BE2C (cell line): ENCODE data around the gene USP40.
A peak's percentile ranks its signal among the peaks of the same experiment; 100 is the strongest.

ENCODE experiments used
- DNase-seq: peaks from one replicate; pipeline ENCODE4 v3.0.0-alpha.2; 2020
- H3K27me3 ChIP-seq: fragments of 250-450 bp; sonication (Bioruptor Pico); 2 replicates; pipeline ENCODE4 v1.5.1; 2020; ENCODE audit warnings: mild to moderate bottlenecking
- H3K36me3 ChIP-seq: fragments of 250-450 bp; sonication (Bioruptor Pico); 2 replicates; pipeline ENCODE4 v1.5.1; 2020; ENCODE audit warnings: mild to moderate bottlenecking
- H3K4me1 ChIP-seq: fragments of 250-450 bp; sonication (Bioruptor Pico); 2 replicates; pipeline ENCODE4 v1.5.1; 2020
- H3K4me3 ChIP-seq: 2 replicates; pipeline ENCODE4 v1.5.1; 2011; ENCODE audit warnings: low read depth, low read length
- H3K9me3 ChIP-seq: fragments of 250-450 bp; sonication (Bioruptor Pico); 2 replicates; pipeline ENCODE4 v1.5.1; 2020
- TF ChIP-seq, protein P1 (sequence below): IDR thresholded peaks from 2 replicates; pipeline ENCODE4 v1.5.1; 2012; ENCODE audit warnings: mild to moderate bottlenecking, low read depth, low read length

The USP40 gene

DNA sequence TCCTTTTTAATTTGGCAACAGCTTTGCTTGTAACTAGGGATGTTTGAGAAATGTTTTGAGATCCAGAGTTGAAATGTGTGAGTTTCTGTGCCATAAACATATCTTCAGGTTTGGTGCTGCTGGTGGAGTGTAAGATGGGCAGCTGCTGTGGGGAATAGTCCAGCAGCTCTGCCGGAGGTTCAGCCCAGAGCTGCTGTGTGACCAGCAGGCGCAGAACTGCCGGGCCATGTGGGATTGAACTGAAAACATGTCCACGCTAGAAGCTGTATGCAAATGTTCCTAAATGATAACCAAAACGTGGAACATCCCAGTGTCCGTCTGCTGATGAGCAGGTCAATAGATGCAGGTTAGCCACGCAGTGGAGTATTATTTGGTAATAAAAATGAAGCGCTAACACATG, 112.7 kb downstream of the USP40 start:
- Histone ChIP-seq H3K4me3 (no peak overlapping the region), H3K27me3 (no peaks in the 10 kb centered on the region), H3K36me3 (peaks cover 29% of the 10 kb centered on the region), H3K4me1 (peaks cover under 1% of the 10 kb centered on the region; the same call in 1 of the 2 replicates), H3K9me3 (no peaks in the 10 kb centered on the region)
- DNase-seq = peak; percentile 1
- TF ChIP-seq, protein P1, sequence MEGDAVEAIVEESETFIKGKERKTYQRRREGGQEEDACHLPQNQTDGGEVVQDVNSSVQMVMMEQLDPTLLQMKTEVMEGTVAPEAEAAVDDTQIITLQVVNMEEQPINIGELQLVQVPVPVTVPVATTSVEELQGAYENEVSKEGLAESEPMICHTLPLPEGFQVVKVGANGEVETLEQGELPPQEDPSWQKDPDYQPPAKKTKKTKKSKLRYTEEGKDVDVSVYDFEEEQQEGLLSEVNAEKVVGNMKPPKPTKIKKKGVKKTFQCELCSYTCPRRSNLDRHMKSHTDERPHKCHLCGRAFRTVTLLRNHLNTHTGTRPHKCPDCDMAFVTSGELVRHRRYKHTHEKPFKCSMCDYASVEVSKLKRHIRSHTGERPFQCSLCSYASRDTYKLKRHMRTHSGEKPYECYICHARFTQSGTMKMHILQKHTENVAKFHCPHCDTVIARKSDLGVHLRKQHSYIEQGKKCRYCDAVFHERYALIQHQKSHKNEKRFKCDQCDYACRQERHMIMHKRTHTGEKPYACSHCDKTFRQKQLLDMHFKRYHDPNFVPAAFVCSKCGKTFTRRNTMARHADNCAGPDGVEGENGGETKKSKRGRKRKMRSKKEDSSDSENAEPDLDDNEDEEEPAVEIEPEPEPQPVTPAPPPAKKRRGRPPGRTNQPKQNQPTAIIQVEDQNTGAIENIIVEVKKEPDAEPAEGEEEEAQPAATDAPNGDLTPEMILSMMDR = no peak

DNA sequence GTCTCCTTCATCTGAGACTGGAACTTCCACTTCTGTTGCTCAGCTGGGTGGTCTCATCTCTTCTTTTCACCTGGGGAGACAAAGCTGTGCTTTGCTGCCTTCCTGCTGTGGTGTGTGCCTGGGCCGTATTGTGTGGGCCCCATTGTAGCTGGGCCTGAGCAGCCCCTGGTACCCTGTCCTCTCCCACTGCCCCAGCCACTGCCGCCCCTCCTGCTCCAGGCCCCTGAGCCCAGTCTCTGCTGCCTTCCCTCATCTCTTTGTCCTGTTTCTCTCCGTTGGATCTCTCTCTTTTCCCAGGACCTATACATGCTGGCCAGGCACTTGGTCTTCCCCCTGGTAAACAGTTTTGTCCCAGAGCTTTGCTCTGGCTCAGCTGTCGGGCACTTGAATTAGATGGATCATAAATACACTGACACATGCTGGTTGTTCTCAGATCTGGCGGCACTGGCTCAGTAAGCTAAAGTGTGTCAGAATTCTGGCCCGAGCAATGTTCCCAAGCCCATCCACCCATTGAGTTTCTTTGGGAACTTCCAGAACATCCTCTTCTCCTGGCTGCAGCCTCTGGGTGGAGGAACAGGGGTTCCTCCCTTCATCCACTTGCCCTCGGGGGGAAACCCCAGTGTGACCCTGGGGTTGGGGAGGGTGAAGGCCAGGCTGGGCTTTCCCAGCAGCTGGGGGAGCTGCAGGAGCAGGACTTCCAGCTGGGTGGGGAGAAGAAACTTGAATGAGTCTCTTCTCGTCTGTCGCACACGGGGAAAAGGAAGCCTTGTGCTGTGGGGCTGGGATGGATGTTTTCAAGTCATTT, 113.3 kb downstream of the USP40 start:
- TF ChIP-seq, protein P1 = no peak
- Histone ChIP-seq H3K4me1 (peaks cover 3% of the 10 kb centered on the region; the same call in 1 of the 2 replicates), H3K36me3 (peaks cover 33% of the 10 kb centered on the region), H3K9me3 (no peaks in the 10 kb centered on the region), H3K4me3 (no peak overlapping the region), H3K27me3 (no peaks in the 10 kb centered on the region)
- peak; percentile 2 for DNase-seq

DNA sequence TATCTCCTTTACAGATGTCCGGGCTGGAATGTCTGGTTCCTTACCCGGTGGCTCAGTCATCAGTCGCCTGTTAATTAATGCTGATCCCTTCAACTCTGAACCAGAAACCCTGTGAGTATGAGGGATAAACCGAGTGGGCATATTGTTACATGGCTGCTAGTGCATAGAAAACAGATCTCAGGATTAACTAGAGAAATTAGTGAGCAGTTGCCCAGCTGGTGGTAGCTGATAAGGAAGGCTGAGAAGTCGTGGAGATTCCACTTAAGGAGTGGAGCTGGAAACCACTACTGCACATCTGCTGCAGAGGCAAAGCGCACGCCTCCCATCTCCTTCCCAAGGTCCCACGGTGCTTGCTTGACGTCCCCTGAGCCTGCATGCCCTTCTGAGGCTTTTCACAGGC, 114.6 kb downstream of the USP40 start:
- Histone ChIP-seq H3K4me1 (peaks cover 3% of the 10 kb centered on the region; the same call in 1 of the 2 replicates), H3K9me3 (no peaks in the 10 kb centered on the region), H3K27me3 (no peaks in the 10 kb centered on the region), H3K4me3 (no peak overlapping the region), H3K36me3 (peaks cover 37% of the 10 kb centered on the region)
- TF ChIP-seq, protein P1 = no peak
- DNase-seq = peak; percentile 1

DNA sequence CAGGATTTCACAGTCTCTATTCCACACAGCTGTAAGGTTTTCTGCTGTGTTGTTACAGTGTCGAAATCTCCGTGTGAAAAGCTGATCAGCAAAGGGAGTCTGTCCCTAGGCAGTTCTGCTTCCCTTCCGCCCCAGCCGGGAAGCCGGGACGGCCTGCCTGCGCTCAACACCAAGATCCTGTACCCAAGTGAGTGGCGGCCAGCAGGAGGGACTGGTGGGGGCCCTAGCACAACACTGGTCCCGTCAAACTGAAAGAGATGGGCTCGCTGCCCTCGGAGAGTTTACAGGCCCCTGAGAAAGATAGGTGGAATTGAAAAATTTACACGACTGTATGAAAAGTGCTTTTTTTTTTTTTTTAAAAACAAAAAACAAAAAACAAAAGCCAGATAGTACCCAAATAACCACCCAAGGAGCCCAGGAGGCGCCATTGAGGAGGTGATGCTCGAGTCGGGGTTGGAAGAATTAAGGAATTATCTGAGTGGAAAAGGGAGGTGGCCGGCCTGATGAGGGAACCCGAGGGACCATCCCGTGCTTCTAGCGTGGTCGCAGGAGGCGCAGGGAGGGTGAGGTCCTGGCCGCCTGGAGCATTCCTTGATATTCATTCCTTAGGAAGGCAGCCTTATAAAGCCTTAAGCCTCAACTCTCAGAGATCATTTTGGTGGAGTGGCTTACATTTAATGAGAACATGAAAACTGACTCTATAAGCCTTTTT, 115.6 kb downstream of the USP40 start:
- no peak overlapping the region for H3K4me3 ChIP-seq
- H3K9me3 ChIP-seq = no peaks in the 10 kb centered on the region
- H3K4me1 ChIP-seq = peaks cover 3% of the 10 kb centered on the region; the same call in 1 of the 2 replicates
- TF ChIP-seq, protein P1 = no peak
- peaks cover 41% of the 10 kb centered on the region for H3K36me3 ChIP-seq
- DNase-seq = no peak
- H3K27me3 ChIP-seq = no peaks in the 10 kb centered on the region

DNA sequence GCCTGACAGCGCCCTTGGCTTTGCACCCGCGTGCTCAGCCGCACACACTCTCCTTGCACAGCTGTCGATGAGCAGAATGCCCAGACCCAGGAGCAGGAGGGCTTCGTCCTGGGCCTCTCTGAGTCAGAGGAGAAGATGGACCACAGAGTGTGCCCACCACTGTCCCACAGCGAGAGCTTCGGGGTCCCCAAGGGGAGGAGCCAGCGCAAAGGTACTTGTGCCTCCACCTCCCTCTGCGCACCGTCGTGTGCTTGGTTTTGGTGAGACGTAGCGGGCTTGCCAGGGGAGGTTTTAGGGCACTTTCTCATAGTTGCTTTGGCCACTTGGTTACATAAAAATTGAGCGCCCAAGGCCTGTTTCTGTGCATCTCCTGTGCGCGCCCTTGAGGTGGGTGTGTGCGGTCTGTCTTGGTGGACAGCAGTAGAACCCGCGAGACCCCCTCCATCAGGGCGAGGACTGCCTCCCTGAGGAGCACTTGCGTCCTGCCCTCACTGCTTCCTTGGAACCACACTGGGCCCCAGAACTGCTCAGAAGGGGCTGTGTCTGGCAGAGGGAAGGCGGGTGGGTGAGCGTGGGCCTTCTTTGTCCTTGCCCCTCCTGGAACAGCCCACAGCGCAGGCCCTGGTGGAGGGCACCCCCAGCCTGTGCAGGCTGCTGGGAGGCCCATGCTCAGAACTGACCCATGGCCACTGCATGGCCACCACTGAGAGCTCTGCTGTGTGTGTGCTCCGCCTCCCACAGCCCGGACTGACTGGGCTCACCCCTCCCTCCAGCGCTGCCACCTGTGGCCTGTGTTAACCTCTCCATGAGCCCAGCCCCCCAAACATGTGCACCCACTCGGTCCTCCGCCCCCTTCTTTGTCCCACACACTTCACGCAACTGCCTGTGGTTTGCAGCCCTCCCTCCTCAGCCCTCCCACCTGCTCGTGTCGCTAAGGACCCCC, 116.4 kb downstream of the USP40 start:
- Histone ChIP-seq H3K4me1 (peaks cover 3% of the 10 kb centered on the region; the same call in 1 of the 2 replicates), H3K4me3 (no peak overlapping the region), H3K9me3 (no peaks in the 10 kb centered on the region), H3K27me3 (no peaks in the 10 kb centered on the region), H3K36me3 (peaks cover 37% of the 10 kb centered on the region)
- no peak for DNase-seq
- TF ChIP-seq, protein P1 = no peak
